ENCODE measurements around the gene GAPVD1. TPM values are rescaled to one million over a fixed set of nuclear protein-coding genes. Genes with fewer than 3 reads are reported as not detected.
"Not testable (repeated sequence)": the region's sequence is repeated elsewhere in the genome, so short reads cannot be mapped to it uniquely, and the experiment has no call there.

Gene GAPVD1
- total and polyA plus RNA-seq, 9 donors = 13.6 to 27.5 (median 17.6) TPM

- no peaks in the 10 kb centered on the region for H3K4me1 ChIP-seq (ENCODE audit: control insufficient read depth, insufficient read depth, low read length)
- H3K36me3 ChIP-seq (ENCODE audit: control insufficient read depth, insufficient read depth, low read length) = peaks cover 38% of the 10 kb centered on the region
- no peak overlapping the region for H3K4me3 ChIP-seq (ENCODE audit: low read length)
- H3K27ac ChIP-seq (ENCODE audit: low read length) = no peak overlapping the region
- DNase-seq = no peak
- no peaks in the 10 kb centered on the region for H3K27me3 ChIP-seq (ENCODE audit: control insufficient read depth, insufficient read depth, low read length)
- WGBS (ENCODE audit: insufficient coverage) = no CpG with 5 or more reads among the region's 2 CpGs
- peaks cover 3% of the 10 kb centered on the region for H3K9me3 ChIP-seq (replicated peaks; ENCODE audit: control insufficient read depth, low read depth, low read length)
These were observed 50.8 kb downstream of the GAPVD1 start for GRCh38 chr9:125312411-125312810.

GRCh38 chr9:125316359-125316758 lies 54.7 kb downstream of the GAPVD1 start:
- peaks cover 32% of the 10 kb centered on the region for H3K36me3 ChIP-seq (ENCODE audit: control insufficient read depth, insufficient read depth, low read length)

GRCh38 chr9:125317704-125318103 lies 56.1 kb downstream of the GAPVD1 start:
- Histone ChIP-seq H3K9me3 (replicated peaks; ENCODE audit: control insufficient read depth, low read depth, low read length) (peaks cover 12% of the 10 kb centered on the region), H3K4me1 (ENCODE audit: control insufficient read depth, insufficient read depth, low read length) (no peaks in the 10 kb centered on the region), H3K4me3 (ENCODE audit: low read length) (no peak overlapping the region), H3K27ac (ENCODE audit: low read length) (no peak overlapping the region), H3K36me3 (ENCODE audit: control insufficient read depth, insufficient read depth, low read length) (peaks cover 25% of the 10 kb centered on the region), H3K27me3 (ENCODE audit: control insufficient read depth, insufficient read depth, low read length) (no peaks in the 10 kb centered on the region)
- WGBS (ENCODE audit: insufficient coverage) = no CpG with 5 or more reads among the region's 3 CpGs
- DNase-seq = no peak

More at GRCh38 chr9:125316359-125316758, 54.7 kb downstream of the GAPVD1 start:
- no CpG with 5 or more reads among the region's 3 CpGs for WGBS (ENCODE audit: insufficient coverage)
- H3K4me1 ChIP-seq (ENCODE audit: control insufficient read depth, insufficient read depth, low read length); DNase-seq; H3K27ac ChIP-seq (ENCODE audit: low read length); H3K27me3 ChIP-seq (ENCODE audit: control insufficient read depth, insufficient read depth, low read length); H3K4me3 ChIP-seq (ENCODE audit: low read length): not testable (repeated sequence)
- H3K9me3 ChIP-seq (replicated peaks; ENCODE audit: control insufficient read depth, low read depth, low read length) = peaks cover 12% of the 10 kb centered on the region

GRCh38 chr9:125321496-125321895 lies 59.9 kb downstream of the GAPVD1 start:
- H3K27ac ChIP-seq (ENCODE audit: low read length) = no peak overlapping the region
- peaks cover 6% of the 10 kb centered on the region for H3K36me3 ChIP-seq (ENCODE audit: control insufficient read depth, insufficient read depth, low read length)
- no peaks in the 10 kb centered on the region for H3K27me3 ChIP-seq (ENCODE audit: control insufficient read depth, insufficient read depth, low read length)
- H3K9me3 ChIP-seq (replicated peaks; ENCODE audit: control insufficient read depth, low read depth, low read length) = peaks cover 12% of the 10 kb centered on the region
- H3K4me3 ChIP-seq (ENCODE audit: low read length) = no peak overlapping the region
- WGBS (ENCODE audit: insufficient coverage) = 100% methylated on average over 1 of the region's 3 CpGs
- no peaks in the 10 kb centered on the region for H3K4me1 ChIP-seq (ENCODE audit: control insufficient read depth, insufficient read depth, low read length)
- no peak for DNase-seq

GRCh38 chr9:125323615-125324014 lies 62.0 kb downstream of the GAPVD1 start:
- peaks cover 6% of the 10 kb centered on the region for H3K36me3 ChIP-seq (ENCODE audit: control insufficient read depth, insufficient read depth, low read length)
- H3K4me3 ChIP-seq (ENCODE audit: low read length) = no peak overlapping the region
- H3K27ac ChIP-seq (ENCODE audit: low read length) = no peak overlapping the region
- H3K27me3 ChIP-seq (ENCODE audit: control insufficient read depth, insufficient read depth, low read length) = no peaks in the 10 kb centered on the region
- WGBS (ENCODE audit: insufficient coverage) = no CpG with 5 or more reads among the region's 1 CpG
- H3K9me3 ChIP-seq (replicated peaks; ENCODE audit: control insufficient read depth, low read depth, low read length) = peaks cover under 1% of the 10 kb centered on the region
- no peaks in the 10 kb centered on the region for H3K4me1 ChIP-seq (ENCODE audit: control insufficient read depth, insufficient read depth, low read length)
- DNase-seq = no peak

- H3K4me3 ChIP-seq (ENCODE audit: low read length) = no peak overlapping the region
- 92% methylated on average over 2 of the region's 2 CpGs for WGBS (ENCODE audit: insufficient coverage)
- no peak overlapping the region for H3K27ac ChIP-seq (ENCODE audit: low read length)
- H3K27me3 ChIP-seq (ENCODE audit: control insufficient read depth, insufficient read depth, low read length) = no peaks in the 10 kb centered on the region
- no peak for DNase-seq
- H3K4me1 ChIP-seq (ENCODE audit: control insufficient read depth, insufficient read depth, low read length) = no peaks in the 10 kb centered on the region
- no peaks in the 10 kb centered on the region for H3K9me3 ChIP-seq (replicated peaks; ENCODE audit: control insufficient read depth, low read depth, low read length)
- H3K36me3 ChIP-seq (ENCODE audit: control insufficient read depth, insufficient read depth, low read length) = peaks cover 18% of the 10 kb centered on the region
These were observed 64.2 kb downstream of the GAPVD1 start for GRCh38 chr9:125325826-125326225.

- H3K27me3 ChIP-seq (ENCODE audit: control insufficient read depth, insufficient read depth, low read length) = no peaks in the 10 kb centered on the region
- no peaks in the 10 kb centered on the region for H3K9me3 ChIP-seq (replicated peaks; ENCODE audit: control insufficient read depth, low read depth, low read length)
- DNase-seq = no peak
- no peak overlapping the region for H3K4me3 ChIP-seq (ENCODE audit: low read length)
- H3K27ac ChIP-seq (ENCODE audit: low read length) = no peak overlapping the region
- no peaks in the 10 kb centered on the region for H3K4me1 ChIP-seq (ENCODE audit: control insufficient read depth, insufficient read depth, low read length)
- H3K36me3 ChIP-seq (ENCODE audit: control insufficient read depth, insufficient read depth, low read length) = peaks cover 36% of the 10 kb centered on the region
These were observed 68.4 kb downstream of the GAPVD1 start for GRCh38 chr9:125329978-125330377.

- Histone ChIP-seq H3K27ac (ENCODE audit: low read length) (no peak overlapping the region), H3K4me3 (ENCODE audit: low read length) (no peak overlapping the region), H3K9me3 (replicated peaks; ENCODE audit: control insufficient read depth, low read depth, low read length) (no peaks in the 10 kb centered on the region), H3K27me3 (ENCODE audit: control insufficient read depth, insufficient read depth, low read length) (no peaks in the 10 kb centered on the region), H3K36me3 (ENCODE audit: control insufficient read depth, insufficient read depth, low read length) (peaks cover 36% of the 10 kb centered on the region), H3K4me1 (ENCODE audit: control insufficient read depth, insufficient read depth, low read length) (no peaks in the 10 kb centered on the region)
- no peak for DNase-seq
- no CpG with 5 or more reads among the region's 2 CpGs for WGBS (ENCODE audit: insufficient coverage)
These were observed 69.0 kb downstream of the GAPVD1 start for GRCh38 chr9:125330587-125330986.

- no peaks in the 10 kb centered on the region for H3K27me3 ChIP-seq (ENCODE audit: control insufficient read depth, insufficient read depth, low read length)
- H3K36me3 ChIP-seq (ENCODE audit: control insufficient read depth, insufficient read depth, low read length) = peaks cover 40% of the 10 kb centered on the region
- no peaks in the 10 kb centered on the region for H3K9me3 ChIP-seq (replicated peaks; ENCODE audit: control insufficient read depth, low read depth, low read length)
- DNase-seq = no peak
- WGBS (ENCODE audit: insufficient coverage) = 84% methylated on average over 2 of the region's 3 CpGs
- H3K27ac ChIP-seq (ENCODE audit: low read length) = no peak overlapping the region
- H3K4me1 ChIP-seq (ENCODE audit: control insufficient read depth, insufficient read depth, low read length) = no peaks in the 10 kb centered on the region
- H3K4me3 ChIP-seq (ENCODE audit: low read length) = no peak overlapping the region
These were observed 70.9 kb downstream of the GAPVD1 start for GRCh38 chr9:125332527-125332926.

- DNase-seq = peak; percentile 14
- 73% methylated on average over 4 of the region's 8 CpGs for WGBS (ENCODE audit: insufficient coverage)
- Histone ChIP-seq H3K27ac (ENCODE audit: low read length) (no peak overlapping the region), H3K9me3 (replicated peaks; ENCODE audit: control insufficient read depth, low read depth, low read length) (no peaks in the 10 kb centered on the region), H3K27me3 (ENCODE audit: control insufficient read depth, insufficient read depth, low read length) (no peaks in the 10 kb centered on the region), H3K4me1 (ENCODE audit: control insufficient read depth, insufficient read depth, low read length) (no peaks in the 10 kb centered on the region), H3K4me3 (ENCODE audit: low read length) (no peak overlapping the region), H3K36me3 (ENCODE audit: control insufficient read depth, insufficient read depth, low read length) (peaks cover 46% of the 10 kb centered on the region)
These were observed 75.6 kb downstream of the GAPVD1 start for GRCh38 chr9:125337236-125337635.

GRCh38 chr9:125338929-125339328 lies 77.3 kb downstream of the GAPVD1 start:
- Histone ChIP-seq H3K9me3 (replicated peaks; ENCODE audit: control insufficient read depth, low read depth, low read length) (no peaks in the 10 kb centered on the region), H3K4me3 (ENCODE audit: low read length) (no peak overlapping the region), H3K27ac (ENCODE audit: low read length) (no peak overlapping the region), H3K4me1 (ENCODE audit: control insufficient read depth, insufficient read depth, low read length) (no peaks in the 10 kb centered on the region), H3K27me3 (ENCODE audit: control insufficient read depth, insufficient read depth, low read length) (no peaks in the 10 kb centered on the region), H3K36me3 (ENCODE audit: control insufficient read depth, insufficient read depth, low read length) (peaks cover 41% of the 10 kb centered on the region)
- no peak for DNase-seq
- WGBS (ENCODE audit: insufficient coverage) = 83% methylated on average over 1 of the region's 3 CpGs
